Sciatic nerve (tissue), 2 donors: ENCODE measurements around the gene TAX1BP3. TPM values are rescaled to one million over a fixed set of nuclear protein-coding genes. Genes with fewer than 3 reads are reported as not detected.

ENCODE experiments used
- ATAC-seq: fragments of 200-7000 bp; cut with Tn5 transposase; one replicate; pipeline ENCODE4 v1.9.1; 2020; ENCODE audit warnings: mild to moderate bottlenecking, moderate library complexity
- DNase-seq: peaks from one replicate; pipeline ENCODE4 v3.0.0-alpha.2; 2020; ENCODE audit warnings: low spot score
- intact Hi-C: fragments of 100-400 bp; cut with DNase I; formaldehyde crosslinking; loops from one replicate; pipeline ENCODE4 v1.14.2; 2022
- total RNA-seq: library from RNA; stranded (reverse); fragmentation: NEBNext Ultra II Directional; extraction: Animal tissue kit (Norgen Biotek cat#: 25700); gene quantifications from one replicate; pipeline ENCODE4 v1.2.1, GENCODE V29; 2021
- donor health status: DM: no; HTN: no; CAD: no.
- donor health status: DM: no; HTN: no; CAD: no.

TAX1BP3 gene
- total RNA-seq, 1 donor from 2014 or later: 168 TPM

DNA sequence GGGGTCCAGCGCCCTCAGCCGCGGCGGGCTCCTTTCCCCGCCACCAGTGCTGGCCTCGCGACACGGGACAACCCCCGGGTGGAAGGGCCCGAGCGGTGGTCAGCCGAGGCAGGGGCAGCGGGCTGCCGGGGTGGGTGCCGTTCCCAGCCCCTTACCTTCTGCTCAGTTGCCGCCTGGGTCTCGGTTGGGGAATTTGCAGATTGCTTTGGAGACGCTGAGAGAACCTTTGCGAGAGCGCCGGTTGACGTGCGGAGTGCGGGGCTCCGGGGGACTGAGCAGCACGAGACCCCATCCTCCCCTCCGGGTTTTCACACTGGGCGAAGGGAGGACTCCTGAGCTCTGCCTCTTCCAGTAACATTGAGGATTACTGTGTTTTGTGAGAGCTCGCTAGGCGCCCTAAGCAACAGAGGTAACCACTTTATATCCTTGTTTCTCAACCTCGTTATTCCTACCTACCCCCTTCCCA is 31.4 kb downstream of the TAX1BP3 start:
- DNase-seq (no peak), ATAC-seq (no peak)
- intact Hi-C loops: no loop called here

DNA sequence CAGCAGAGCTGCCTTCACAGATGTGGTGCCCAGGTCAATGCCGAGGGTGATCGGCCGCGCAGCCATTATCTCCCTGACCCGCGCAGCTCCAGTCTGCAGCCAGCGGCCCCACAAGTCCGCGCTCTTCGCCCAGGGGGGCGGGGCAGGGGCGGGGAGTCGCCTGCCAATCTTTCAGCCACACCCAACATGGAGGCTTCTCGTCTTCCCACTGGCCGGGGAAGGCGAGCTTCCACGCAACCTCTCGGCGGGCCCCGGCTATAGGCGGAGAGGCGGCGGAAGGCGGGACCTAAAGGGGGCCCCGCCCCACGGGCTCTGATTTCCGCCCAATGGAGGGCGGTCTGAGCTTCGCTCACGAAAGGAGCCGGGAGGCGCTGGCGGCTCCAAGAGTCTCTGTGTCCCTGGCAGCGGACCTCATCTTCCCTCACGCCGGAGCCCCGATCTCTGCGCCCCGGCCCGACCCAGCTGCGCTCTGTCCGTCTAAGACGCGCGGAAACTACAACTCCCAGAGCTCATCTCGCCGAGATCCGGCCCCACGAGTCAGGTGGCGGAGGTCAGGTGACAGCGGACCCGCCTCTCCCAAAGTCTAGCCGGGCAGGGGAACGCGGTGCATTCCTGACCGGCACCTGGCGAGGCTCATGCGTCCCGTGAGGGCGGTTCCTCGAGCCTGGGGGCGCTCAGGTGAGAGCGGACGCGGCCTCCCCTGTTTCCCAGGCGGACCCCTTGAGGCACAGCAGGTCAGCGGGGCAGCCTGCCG is 32.0 kb downstream of the TAX1BP3 start, which contains the start of the genes CTNS and SHPK:
Gene CTNS, plus strand, starts transcription at position 607 of the 754 bp plus-strand sequence. CDS start 3,447 bp downstream, outside the sequence.
Gene SHPK, minus strand, starts transcription at position 97 of the 754 bp plus-strand sequence. Its CDS starts 31 bp downstream, at position 66.
- DNase-seq (peak; percentile 97), ATAC-seq (peak; percentile 98)
- intact Hi-C loops: no loop called here

DNA sequence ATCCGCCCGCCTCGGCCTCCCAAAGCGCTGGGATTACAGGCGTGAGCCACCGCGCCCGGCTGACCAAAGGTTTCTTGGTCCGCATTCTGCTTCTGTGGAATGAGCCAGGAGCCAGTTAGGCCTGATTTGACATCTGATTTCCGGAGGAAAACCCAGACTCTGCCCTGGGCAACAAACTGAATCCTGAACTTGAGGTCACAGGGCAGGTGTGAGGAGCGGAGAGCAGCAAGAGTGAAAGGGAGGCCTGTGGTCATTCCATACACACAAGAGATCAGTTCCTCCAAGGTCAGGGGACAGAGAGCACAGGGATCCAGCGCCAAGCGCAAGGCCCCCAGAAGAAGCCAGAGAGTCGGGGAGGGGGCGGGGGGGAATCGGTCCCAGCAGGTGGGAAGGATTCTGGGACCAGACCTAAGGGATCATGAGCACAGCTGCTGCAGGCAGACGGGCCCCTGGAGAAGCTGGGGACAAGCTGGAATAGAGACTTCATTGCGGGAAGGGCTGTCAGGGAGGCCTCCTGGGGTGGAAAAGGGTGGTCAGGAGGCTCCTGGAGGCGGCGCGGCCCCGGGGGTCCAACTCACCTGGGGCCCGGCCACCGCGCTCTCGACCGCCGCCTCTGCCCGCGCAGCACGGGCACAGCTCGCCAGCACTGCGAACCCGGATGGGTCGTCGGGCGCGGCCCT is 32.8 kb downstream of the TAX1BP3 start:
- ATAC-seq: no peak
- no peak for DNase-seq
- intact Hi-C loops: no loop called here

DNA sequence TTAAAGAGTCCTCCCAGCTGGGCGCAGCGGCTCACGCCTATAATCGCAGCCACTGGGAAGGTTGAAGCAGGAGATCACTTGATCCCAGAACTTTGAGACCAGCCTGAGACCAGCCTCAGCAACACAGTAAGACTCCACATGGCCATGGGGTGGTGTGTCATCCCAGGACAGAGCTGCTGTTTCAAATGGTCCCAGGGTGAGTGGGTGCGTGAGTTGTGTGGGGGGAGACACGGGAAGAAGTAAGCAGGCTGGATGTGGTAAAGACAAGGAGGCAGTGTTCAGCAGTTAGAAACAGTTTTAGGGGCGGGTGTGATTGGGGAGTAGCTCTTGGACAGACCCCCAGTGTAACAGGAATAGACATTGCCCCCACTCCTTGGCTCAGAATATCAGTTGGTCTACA is 36.1 kb downstream of the TAX1BP3 start:
- ATAC-seq (no peak), DNase-seq (no peak)
- intact Hi-C loops: no loop called here

DNA sequence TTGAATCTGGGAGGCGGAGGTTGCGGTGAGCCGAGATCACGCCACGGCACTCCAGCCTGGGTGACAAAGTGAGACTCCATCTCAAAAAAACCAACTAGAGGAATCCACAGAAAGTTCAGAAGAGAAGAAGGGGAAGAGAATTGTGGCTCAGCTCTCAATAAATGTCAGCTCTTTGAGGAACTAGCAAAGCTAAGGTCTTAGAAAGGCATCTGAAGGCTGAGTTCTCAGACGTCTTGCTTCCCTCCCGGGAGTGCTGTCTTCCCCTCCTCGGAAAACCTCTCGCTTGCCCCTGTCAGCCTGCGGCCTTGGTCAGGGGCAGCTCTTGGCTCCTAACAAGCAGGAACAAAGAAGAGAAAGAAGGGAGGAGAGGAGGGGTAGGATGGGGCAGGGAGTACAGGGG is 37.6 kb downstream of the TAX1BP3 start:
- intact Hi-C loops: no loop called here
- ATAC-seq (no peak), DNase-seq (no peak)

DNA sequence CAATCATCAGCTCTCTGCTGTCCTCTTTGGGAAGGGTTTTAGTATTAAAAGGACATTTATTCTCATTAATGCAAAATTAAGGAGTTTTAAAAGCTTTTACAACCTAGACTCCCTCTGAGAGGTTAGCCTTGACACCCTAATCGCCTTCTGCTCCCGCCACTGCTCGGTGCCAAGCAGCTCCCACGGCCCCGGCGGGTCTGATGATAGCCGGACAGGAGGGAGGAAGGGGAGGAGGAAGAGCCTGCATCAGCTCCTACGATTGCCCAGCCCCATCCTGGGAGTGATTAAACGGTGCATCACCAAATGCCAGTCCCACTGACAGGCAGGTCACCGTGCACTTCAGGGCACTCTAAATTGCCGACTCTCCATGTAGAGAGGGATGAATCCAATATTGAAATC is 40.6 kb downstream of the TAX1BP3 start:
- intact Hi-C loops: no loop called here
- DNase-seq: no peak
- no peak for ATAC-seq

DNA sequence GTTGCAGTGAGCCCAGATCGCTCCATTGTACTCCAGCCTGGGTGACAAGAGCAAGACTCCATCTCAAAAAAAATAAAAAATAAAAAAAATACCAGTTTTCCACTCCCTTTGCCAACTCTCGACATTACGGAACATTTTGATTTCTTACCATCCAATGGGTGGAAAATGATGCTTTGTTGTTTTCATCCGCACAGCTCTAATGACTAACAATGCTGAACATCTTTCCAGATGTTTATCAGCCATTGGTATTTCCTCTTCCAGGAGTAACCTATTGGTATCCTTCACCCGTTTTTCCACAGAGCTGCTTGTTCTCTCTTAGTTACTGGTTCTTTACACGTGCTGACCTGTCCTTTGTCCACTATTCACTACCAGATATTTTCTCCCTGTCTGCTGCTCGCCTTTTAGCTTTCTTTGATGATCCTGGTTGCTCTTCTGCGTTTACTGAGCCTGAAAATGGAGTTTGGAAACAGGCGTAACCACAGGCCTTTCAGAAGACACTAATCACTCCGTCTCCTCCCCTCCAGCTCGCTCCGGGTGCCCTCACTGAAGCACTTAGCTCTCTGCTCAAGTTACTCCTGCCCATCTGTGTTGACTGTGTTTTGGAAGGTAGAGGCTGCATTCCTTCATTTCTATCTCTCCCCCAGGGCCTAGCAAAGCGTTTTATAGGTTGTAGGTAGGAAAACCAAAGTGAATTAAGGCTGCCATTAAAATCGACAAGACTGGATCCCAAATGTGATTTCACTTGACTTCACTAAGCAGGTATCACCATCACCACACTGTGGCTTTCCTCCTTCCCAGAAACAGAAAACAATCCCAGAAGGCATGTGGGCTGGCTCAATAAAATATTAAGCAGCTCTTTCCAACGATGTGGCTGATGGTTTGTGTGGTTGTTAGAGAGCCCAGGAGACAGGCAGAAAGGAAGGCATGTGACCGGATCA is 41.3 kb downstream of the TAX1BP3 start:
- ATAC-seq (no peak), DNase-seq (no peak)
- intact Hi-C loops: no loop called here

DNA sequence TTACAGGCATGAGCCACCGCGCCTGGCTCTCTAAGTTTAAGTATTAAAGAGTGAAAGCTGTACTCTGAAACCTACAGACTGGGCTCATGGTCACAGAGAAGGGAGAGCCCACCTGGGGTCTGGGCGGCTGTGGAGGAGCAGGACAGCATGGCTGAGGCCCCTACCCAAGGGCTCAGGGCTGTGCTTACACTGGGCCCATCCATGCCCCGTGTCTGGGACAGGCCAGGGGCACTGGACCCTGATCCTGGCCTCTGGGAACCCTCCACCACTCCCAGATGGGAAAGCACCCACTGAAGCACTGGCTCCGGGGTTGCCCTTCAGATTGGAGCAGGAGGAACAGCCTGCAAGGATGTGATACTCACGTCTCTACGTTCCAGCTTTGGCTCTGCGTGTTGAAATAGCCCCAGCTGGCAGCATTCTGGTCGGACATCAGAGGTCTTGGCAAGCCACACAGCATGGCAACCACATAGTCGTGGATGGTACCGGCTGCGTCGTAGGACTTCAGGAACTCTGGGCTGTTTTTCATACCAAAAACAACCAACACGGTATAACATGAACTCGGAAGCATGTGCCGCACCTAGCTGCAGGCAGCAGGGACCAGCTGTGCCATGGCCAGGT is 45.3 kb downstream of the TAX1BP3 start:
- intact Hi-C loops: no loop called here
- DNase-seq (no peak), ATAC-seq (no peak)

DNA sequence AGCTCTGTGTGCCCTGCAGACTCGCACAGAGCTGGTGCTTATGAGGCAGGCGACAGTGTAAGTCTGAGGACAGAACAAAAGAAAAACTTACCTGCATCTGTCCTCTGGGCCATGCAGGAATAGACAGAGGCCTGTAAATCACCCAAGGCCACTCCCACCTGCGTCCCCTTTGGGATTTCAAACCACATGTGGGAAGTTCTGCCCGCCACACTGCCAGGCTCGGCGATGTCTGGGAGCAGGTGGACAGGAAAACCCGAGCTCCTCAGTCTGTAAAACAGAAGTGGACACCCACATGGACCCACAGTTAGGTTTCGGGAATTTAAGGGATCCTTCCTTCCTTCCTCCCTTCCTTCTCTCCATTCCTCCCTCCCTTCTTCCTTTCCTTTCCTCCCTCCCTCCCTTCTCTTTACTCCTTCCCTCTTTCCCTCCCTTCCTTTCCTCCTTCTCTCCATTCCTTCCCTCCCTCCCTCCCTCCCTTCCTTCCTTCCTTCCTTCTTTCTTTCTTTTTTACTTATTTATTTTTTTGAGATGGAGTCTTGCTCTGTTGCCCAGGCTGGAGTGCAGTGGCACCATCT is 47.1 kb downstream of the TAX1BP3 start:
- ATAC-seq (no peak), DNase-seq (no peak)
- intact Hi-C loops: no loop called here

DNA sequence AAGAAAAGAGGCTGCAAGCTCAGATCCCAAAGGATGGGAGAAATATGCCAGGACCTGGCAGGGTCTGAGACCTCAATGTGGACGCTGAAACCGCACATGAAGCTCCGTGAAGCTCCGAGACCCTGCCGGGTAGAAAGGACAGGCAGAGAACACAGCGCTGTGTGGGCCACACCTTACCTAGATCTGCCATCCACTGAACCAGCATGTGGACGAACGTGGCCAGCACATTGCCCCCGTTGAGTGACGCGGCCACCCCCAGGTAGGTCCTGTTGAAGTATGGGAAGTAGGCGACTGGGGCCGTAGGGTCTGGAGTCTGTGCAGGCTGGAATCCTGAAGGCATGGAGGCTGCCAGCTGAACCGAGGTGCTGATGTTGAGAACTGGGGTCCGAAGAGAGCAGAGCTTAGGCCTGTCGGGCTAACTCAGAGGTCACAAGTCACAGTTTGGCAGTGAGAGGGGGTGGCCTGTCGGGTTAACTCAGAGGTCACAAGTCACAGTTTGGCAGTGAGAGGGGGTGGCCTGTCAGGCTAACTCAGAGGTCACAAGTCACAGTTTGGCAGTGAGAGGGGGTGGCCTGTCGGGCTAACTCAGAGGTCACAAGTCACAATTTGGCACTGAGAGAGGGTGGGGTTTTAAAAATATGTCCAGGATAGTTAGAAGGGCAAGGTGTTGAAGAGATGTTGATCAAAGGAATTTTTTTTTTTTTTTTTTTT is 53.1 kb downstream of the TAX1BP3 start:
- no peak for DNase-seq
- intact Hi-C loops: no loop called here

DNA sequence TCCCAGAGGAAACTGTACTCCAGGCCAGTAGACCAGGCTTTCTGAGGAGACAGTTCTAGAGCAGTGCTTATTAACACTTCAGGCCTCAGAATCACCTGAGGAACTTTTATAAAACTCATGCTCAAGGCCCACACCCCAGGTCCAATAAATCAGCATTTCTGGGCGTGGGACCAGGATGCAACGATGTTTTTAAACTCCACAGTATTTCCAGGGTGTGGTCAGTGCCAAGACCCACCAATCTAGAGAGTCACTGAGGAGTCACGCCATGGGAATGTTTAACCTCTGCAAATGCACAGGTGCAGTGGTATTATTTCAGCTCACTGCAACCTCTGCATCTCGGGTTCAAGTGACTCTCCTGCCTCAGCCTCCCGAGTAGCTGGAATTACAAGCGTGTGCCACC is 55.3 kb downstream of the TAX1BP3 start:
- no peak for ATAC-seq
- DNase-seq: no peak
- intact Hi-C loops: no loop called here

More for the DNA sequence above, 53.1 kb downstream of the TAX1BP3 start:
- ATAC-seq: no peak

Other genes with a start within 250 kb of the TAX1BP3 start
- gene OR1E2, start 234.7 kb downstream of the TAX1BP3 start, total RNA-seq: not detected
- 0.67 TPM for gene SPATA22, start 196.8 kb downstream of the TAX1BP3 start, total RNA-seq
- 41.6 TPM for gene ASPA, start 192.6 kb downstream of the TAX1BP3 start, total RNA-seq
- 13.0 TPM for gene TRPV3, start 110.8 kb downstream of the TAX1BP3 start, total RNA-seq
- 11.1 TPM for gene TRPV1, start 59.2 kb downstream of the TAX1BP3 start, total RNA-seq
- gene SHPK, start 32.3 kb downstream of the TAX1BP3 start, total RNA-seq: 17.7 TPM
- 15.7 TPM for gene CTNS, start 31.8 kb downstream of the TAX1BP3 start, total RNA-seq
- 18.4 TPM for gene EMC6, start 234 bp upstream of the TAX1BP3 start, total RNA-seq
- gene P2RX5, start 27.6 kb upstream of the TAX1BP3 start, total RNA-seq: 1.8 TPM
- 0.36 TPM for gene HASPIN, start 55.3 kb upstream of the TAX1BP3 start, total RNA-seq
- 19.3 TPM for gene ITGAE, start 132.6 kb upstream of the TAX1BP3 start, total RNA-seq
- 42.3 TPM for gene NCBP3, start 177.7 kb upstream of the TAX1BP3 start, total RNA-seq
- gene CAMKK1, start 224.5 kb upstream of the TAX1BP3 start, total RNA-seq: 7.7 TPM
- gene P2RX1, start 247.9 kb upstream of the TAX1BP3 start, total RNA-seq: 7.3 TPM